H1 (cell line): Measurements from ENCODE around the gene ARMC5. TPM values are rescaled to one million over a fixed set of nuclear protein-coding genes. Genes with fewer than 3 reads are reported as not detected.

Experiments used
- BCL11A ChIP-seq, 2 experiments: IDR thresholded peaks; one replicate each; pipeline ENCODE4 v1.6.1; 2011; ENCODE audit warnings: low read depth in 2 of 2, low read length in 2 of 2, mild to moderate bottlenecking in 2 of 2
- CTBP2 ChIP-seq: IDR thresholded peaks from 2 replicates; pipeline ENCODE4 v1.7.0; 2011; ENCODE audit warnings: borderline replicate concordance, mild to moderate bottlenecking, moderate library complexity, mixed read lengths, low read length; ENCODE audit not compliant: insufficient read depth, insufficient read length
- CTCF ChIP-seq, 3 experiments: IDR thresholded peaks; 1 replicate in 2 of 3; 2 replicates in 1 of 3; pipeline versions ENCODE4 v1.5.1 to v1.6.1; 2011; ENCODE audit warnings: low read length in 3 of 3, mild to moderate bottlenecking in 3 of 3, inconsistent platforms in 2 of 3, low read depth in 1 of 3, moderate library complexity in 1 of 3; ENCODE audit not compliant: insufficient read depth in 1 of 3; ENCODE audit errors: control extremely low read depth in 1 of 3
- PHF8 ChIP-seq: fragments of 200-600 bp; sonication (generic); conservative IDR thresholded peaks from 2 replicates; pipeline ENCODE4 v1.7.1; 2012; ENCODE audit warnings: low read depth, mild to moderate bottlenecking, inconsistent platforms, low read length, moderate library complexity
- POLR2A ChIP-seq, 2 experiments: IDR thresholded peaks; 1 replicate in 1 of 2; 2 replicates in 1 of 2; pipeline ENCODE4 v1.6.1; 2011; ENCODE audit warnings: low read depth in 2 of 2, low read length in 2 of 2, mild to moderate bottlenecking in 2 of 2; ENCODE audit errors: control extremely low read depth in 1 of 2
- RAD21 ChIP-seq, 2 experiments: IDR thresholded peaks in 1 of 2; conservative IDR thresholded peaks in 1 of 2; 2 replicates each; pipeline ENCODE4 v1.6.1; 2011; ENCODE audit warnings: low read depth in 2 of 2, low read length in 2 of 2, improper control_type of control experiment in 1 of 2, inconsistent platforms in 1 of 2, mild to moderate bottlenecking in 1 of 2, moderate library complexity in 1 of 2
- SP1 ChIP-seq: IDR thresholded peaks from 2 replicates; pipeline ENCODE4 v1.6.1; 2011; ENCODE audit warnings: low read depth, low read length
- polyA plus RNA-seq, 7 experiments: library from polyadenylated mRNA; depleted of rRNA in 3 of 7; stranded (reverse) in 5 of 7; unstranded in 2 of 7; fragments of >200 nt in 5 of 7; fragments of 200-250 nt in 2 of 7; gene quantifications; 1 replicate in 5 of 7; 2 replicates in 1 of 7; 4 replicates in 1 of 7; pipeline versions ENCODE4 v1.2.1 to v1.2.3, GENCODE V29; 2011 to 2013; ENCODE audit warnings: missing spikeins in 2 of 7, mixed read lengths in 2 of 7
- total RNA-seq: library from RNA; stranded (reverse); fragmentation: NEBNext Ultra II Directional; extraction: Animal tissue kit (Norgen Biotek cat#: 25700); gene quantifications from 2 replicates; pipeline ENCODE4 v1.2.1, GENCODE V29; 2021
- TF ChIP-seq, protein P1 (sequence below): fragments of 300-600 bp; sonication (generic); IDR thresholded peaks from 2 replicates; pipeline ENCODE4 v1.7.1; 2012; ENCODE audit warnings: low read length, moderate library complexity, mild to moderate bottlenecking, inconsistent platforms; ENCODE audit not compliant: insufficient replicate concordance

Gene ARMC5
- total and polyA plus RNA-seq, 2 of the 8 experiments (the other 6 are each of a cell fraction or from before 2014, with no cell fraction given) = 7.8 to 8.7 TPM

DNA sequence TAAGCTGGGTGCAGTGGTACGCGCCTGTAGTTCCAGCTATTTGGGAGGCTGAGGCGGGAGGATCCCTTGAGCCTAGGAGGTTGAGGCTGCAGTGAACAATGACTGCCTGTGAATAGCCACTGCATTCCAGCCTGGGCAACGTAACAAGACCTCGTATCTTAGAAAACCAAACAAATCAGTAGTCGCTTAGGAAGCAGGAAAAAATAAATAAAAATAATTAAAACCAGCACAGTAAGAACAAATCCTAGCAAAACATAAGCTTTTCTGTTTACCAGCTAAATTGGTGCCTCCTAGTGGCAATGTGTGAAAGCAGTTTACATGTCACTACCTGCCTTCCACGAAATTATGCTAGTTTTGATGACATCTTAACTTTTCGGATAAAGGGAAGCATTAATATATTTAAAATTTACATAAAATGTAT is 1.3 kb downstream of the ARMC5 start (continued):
- TF ChIP-seq CTCF (IDR thresholded peaks at IDR 0.05; ENCODE audit: control extremely low read depth in 1 of 3, insufficient read depth in 1 of 3, low read depth in 1 of 3, low read length in 3 of 3) (peak in 1 of 3 experiments; percentile 63; a peak in 2 of 4 replicates), SP1 (no peak), PHF8 (no peak), BCL11A (IDR thresholded peaks at IDR 0.05; ENCODE audit: low read depth in 2 of 2, low read length in 2 of 2) (no peak), POLR2A (IDR thresholded peaks at IDR 0.05; ENCODE audit: control extremely low read depth in 1 of 2, low read depth in 2 of 2, low read length in 2 of 2) (no peak), CTBP2 (no peak), RAD21 (IDR thresholded peaks at IDR 0.05 in 1 of 2, conservative IDR thresholded peaks at IDR 0.05 in 1 of 2; ENCODE audit: low read depth in 2 of 2, low read length in 2 of 2) (peak; percentile 11 to 31; a peak in 2 of 4 replicates)
- TF ChIP-seq, protein P1, sequence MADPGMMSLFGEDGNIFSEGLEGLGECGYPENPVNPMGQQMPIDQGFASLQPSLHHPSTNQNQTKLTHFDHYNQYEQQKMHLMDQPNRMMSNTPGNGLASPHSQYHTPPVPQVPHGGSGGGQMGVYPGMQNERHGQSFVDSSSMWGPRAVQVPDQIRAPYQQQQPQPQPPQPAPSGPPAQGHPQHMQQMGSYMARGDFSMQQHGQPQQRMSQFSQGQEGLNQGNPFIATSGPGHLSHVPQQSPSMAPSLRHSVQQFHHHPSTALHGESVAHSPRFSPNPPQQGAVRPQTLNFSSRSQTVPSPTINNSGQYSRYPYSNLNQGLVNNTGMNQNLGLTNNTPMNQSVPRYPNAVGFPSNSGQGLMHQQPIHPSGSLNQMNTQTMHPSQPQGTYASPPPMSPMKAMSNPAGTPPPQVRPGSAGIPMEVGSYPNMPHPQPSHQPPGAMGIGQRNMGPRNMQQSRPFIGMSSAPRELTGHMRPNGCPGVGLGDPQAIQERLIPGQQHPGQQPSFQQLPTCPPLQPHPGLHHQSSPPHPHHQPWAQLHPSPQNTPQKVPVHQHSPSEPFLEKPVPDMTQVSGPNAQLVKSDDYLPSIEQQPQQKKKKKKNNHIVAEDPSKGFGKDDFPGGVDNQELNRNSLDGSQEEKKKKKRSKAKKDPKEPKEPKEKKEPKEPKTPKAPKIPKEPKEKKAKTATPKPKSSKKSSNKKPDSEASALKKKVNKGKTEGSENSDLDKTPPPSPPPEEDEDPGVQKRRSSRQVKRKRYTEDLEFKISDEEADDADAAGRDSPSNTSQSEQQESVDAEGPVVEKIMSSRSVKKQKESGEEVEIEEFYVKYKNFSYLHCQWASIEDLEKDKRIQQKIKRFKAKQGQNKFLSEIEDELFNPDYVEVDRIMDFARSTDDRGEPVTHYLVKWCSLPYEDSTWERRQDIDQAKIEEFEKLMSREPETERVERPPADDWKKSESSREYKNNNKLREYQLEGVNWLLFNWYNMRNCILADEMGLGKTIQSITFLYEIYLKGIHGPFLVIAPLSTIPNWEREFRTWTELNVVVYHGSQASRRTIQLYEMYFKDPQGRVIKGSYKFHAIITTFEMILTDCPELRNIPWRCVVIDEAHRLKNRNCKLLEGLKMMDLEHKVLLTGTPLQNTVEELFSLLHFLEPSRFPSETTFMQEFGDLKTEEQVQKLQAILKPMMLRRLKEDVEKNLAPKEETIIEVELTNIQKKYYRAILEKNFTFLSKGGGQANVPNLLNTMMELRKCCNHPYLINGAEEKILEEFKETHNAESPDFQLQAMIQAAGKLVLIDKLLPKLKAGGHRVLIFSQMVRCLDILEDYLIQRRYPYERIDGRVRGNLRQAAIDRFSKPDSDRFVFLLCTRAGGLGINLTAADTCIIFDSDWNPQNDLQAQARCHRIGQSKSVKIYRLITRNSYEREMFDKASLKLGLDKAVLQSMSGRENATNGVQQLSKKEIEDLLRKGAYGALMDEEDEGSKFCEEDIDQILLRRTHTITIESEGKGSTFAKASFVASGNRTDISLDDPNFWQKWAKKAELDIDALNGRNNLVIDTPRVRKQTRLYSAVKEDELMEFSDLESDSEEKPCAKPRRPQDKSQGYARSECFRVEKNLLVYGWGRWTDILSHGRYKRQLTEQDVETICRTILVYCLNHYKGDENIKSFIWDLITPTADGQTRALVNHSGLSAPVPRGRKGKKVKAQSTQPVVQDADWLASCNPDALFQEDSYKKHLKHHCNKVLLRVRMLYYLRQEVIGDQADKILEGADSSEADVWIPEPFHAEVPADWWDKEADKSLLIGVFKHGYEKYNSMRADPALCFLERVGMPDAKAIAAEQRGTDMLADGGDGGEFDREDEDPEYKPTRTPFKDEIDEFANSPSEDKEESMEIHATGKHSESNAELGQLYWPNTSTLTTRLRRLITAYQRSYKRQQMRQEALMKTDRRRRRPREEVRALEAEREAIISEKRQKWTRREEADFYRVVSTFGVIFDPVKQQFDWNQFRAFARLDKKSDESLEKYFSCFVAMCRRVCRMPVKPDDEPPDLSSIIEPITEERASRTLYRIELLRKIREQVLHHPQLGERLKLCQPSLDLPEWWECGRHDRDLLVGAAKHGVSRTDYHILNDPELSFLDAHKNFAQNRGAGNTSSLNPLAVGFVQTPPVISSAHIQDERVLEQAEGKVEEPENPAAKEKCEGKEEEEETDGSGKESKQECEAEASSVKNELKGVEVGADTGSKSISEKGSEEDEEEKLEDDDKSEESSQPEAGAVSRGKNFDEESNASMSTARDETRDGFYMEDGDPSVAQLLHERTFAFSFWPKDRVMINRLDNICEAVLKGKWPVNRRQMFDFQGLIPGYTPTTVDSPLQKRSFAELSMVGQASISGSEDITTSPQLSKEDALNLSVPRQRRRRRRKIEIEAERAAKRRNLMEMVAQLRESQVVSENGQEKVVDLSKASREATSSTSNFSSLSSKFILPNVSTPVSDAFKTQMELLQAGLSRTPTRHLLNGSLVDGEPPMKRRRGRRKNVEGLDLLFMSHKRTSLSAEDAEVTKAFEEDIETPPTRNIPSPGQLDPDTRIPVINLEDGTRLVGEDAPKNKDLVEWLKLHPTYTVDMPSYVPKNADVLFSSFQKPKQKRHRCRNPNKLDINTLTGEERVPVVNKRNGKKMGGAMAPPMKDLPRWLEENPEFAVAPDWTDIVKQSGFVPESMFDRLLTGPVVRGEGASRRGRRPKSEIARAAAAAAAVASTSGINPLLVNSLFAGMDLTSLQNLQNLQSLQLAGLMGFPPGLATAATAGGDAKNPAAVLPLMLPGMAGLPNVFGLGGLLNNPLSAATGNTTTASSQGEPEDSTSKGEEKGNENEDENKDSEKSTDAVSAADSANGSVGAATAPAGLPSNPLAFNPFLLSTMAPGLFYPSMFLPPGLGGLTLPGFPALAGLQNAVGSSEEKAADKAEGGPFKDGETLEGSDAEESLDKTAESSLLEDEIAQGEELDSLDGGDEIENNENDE = peak; percentile 22
